ENCODE measurements around the gene IZUMO3. TPM values are rescaled to one million over a fixed set of nuclear protein-coding genes. Genes with fewer than 3 reads are reported as not detected.

The IZUMO3 gene
- total RNA-seq, 1 donor from 2014 or later: not detected

GRCh38 chr9:24552526-24553182 is 7.0 kb upstream of the IZUMO3 start:
- Histone ChIP-seq H3K27me3 (ENCODE audit: control insufficient read depth in 3 of 3, insufficient read depth in 3 of 3, low read length in 3 of 3) (no peaks in the 10 kb centered on the region), H3K4me3 (ENCODE audit: low read length in 3 of 3) (no peak overlapping the region), H3K27ac (ENCODE audit: low read depth, low read length) (no peak overlapping the region), H3K9me3 (ENCODE audit: control insufficient read depth in 3 of 3, low read length in 3 of 3) (no peaks in the 10 kb centered on the region), H3K4me1 (ENCODE audit: control insufficient read depth in 3 of 3, insufficient read depth in 3 of 3, low read length in 3 of 3) (no peaks in the 10 kb centered on the region), H3K36me3 (ENCODE audit: control insufficient read depth in 3 of 3, insufficient read depth in 3 of 3, low read length in 3 of 3) (no peaks in the 10 kb centered on the region), H3K9ac (ENCODE audit: low read depth in 1 of 3, low read length in 3 of 3) (no peak overlapping the region)

GRCh38 chr9:24545285-24545684 is 412 bp downstream of the IZUMO3 start:
- H3K9ac ChIP-seq (ENCODE audit: low read depth in 1 of 3, low read length in 3 of 3): no peak overlapping the region
- no peaks in the 10 kb centered on the region for H3K9me3 ChIP-seq (ENCODE audit: control insufficient read depth in 3 of 3, low read length in 3 of 3)
- H3K4me1 ChIP-seq (ENCODE audit: control insufficient read depth in 3 of 3, insufficient read depth in 3 of 3, low read length in 3 of 3): no peaks in the 10 kb centered on the region
- no peaks in the 10 kb centered on the region for H3K27me3 ChIP-seq (ENCODE audit: control insufficient read depth in 3 of 3, insufficient read depth in 3 of 3, low read length in 3 of 3)
- H3K27ac ChIP-seq (ENCODE audit: low read depth, low read length): no peak overlapping the region
- H3K36me3 ChIP-seq (ENCODE audit: control insufficient read depth in 3 of 3, insufficient read depth in 3 of 3, low read length in 3 of 3): no peaks in the 10 kb centered on the region
- no peak overlapping the region for H3K4me3 ChIP-seq (ENCODE audit: low read length in 3 of 3)

GRCh38 chr9:24518545-24518944 is 27.2 kb downstream of the IZUMO3 start:
- H3K9me3 ChIP-seq (ENCODE audit: control insufficient read depth in 3 of 3, low read length in 3 of 3): no peaks in the 10 kb centered on the region
- no peak overlapping the region for H3K4me3 ChIP-seq (ENCODE audit: low read length in 3 of 3)
- H3K4me1 ChIP-seq (ENCODE audit: control insufficient read depth in 3 of 3, insufficient read depth in 3 of 3, low read length in 3 of 3): no peaks in the 10 kb centered on the region
- H3K36me3 ChIP-seq (ENCODE audit: control insufficient read depth in 3 of 3, insufficient read depth in 3 of 3, low read length in 3 of 3): no peaks in the 10 kb centered on the region
- no peak overlapping the region for H3K9ac ChIP-seq (ENCODE audit: low read depth in 1 of 3, low read length in 3 of 3)
- H3K27ac ChIP-seq (ENCODE audit: low read depth, low read length): no peak overlapping the region
- no peaks in the 10 kb centered on the region for H3K27me3 ChIP-seq (ENCODE audit: control insufficient read depth in 3 of 3, insufficient read depth in 3 of 3, low read length in 3 of 3)

GRCh38 chr9:24516463-24516862 is 29.2 kb downstream of the IZUMO3 start:
- Histone ChIP-seq H3K4me1 (ENCODE audit: control insufficient read depth in 3 of 3, insufficient read depth in 3 of 3, low read length in 3 of 3) (no peaks in the 10 kb centered on the region), H3K9me3 (ENCODE audit: control insufficient read depth in 3 of 3, low read length in 3 of 3) (no peaks in the 10 kb centered on the region)

GRCh38 chr9:24509850-24510249 is 35.8 kb downstream of the IZUMO3 start:
- no peak overlapping the region for H3K4me3 ChIP-seq (ENCODE audit: low read length in 3 of 3)
- H3K4me1 ChIP-seq (ENCODE audit: control insufficient read depth in 3 of 3, insufficient read depth in 3 of 3, low read length in 3 of 3): no peaks in the 10 kb centered on the region
- H3K27ac ChIP-seq (ENCODE audit: low read depth, low read length): no peak overlapping the region
- no peaks in the 10 kb centered on the region for H3K36me3 ChIP-seq (ENCODE audit: control insufficient read depth in 3 of 3, insufficient read depth in 3 of 3, low read length in 3 of 3)
- H3K9me3 ChIP-seq (ENCODE audit: control insufficient read depth in 3 of 3, low read length in 3 of 3): no peaks in the 10 kb centered on the region
- H3K27me3 ChIP-seq (ENCODE audit: control insufficient read depth in 3 of 3, insufficient read depth in 3 of 3, low read length in 3 of 3): no peaks in the 10 kb centered on the region
- H3K9ac ChIP-seq (ENCODE audit: low read depth in 1 of 3, low read length in 3 of 3): no peak overlapping the region

More at GRCh38 chr9:24516463-24516862, 29.2 kb downstream of the IZUMO3 start:
- Histone ChIP-seq H3K9ac (ENCODE audit: low read depth in 1 of 3, low read length in 3 of 3) (no peak overlapping the region), H3K27ac (ENCODE audit: low read depth, low read length) (no peak overlapping the region), H3K4me3 (ENCODE audit: low read length in 3 of 3) (no peak overlapping the region), H3K36me3 (ENCODE audit: control insufficient read depth in 3 of 3, insufficient read depth in 3 of 3, low read length in 3 of 3) (no peaks in the 10 kb centered on the region), H3K27me3 (ENCODE audit: control insufficient read depth in 3 of 3, insufficient read depth in 3 of 3, low read length in 3 of 3) (no peaks in the 10 kb centered on the region)

GRCh38 chr9:24504521-24504920 is 41.2 kb downstream of the IZUMO3 start:
- Histone ChIP-seq H3K27ac (ENCODE audit: low read depth, low read length) (no peak overlapping the region), H3K36me3 (ENCODE audit: control insufficient read depth in 3 of 3, insufficient read depth in 3 of 3, low read length in 3 of 3) (no peaks in the 10 kb centered on the region), H3K9me3 (ENCODE audit: control insufficient read depth in 3 of 3, low read length in 3 of 3) (no peaks in the 10 kb centered on the region), H3K4me3 (ENCODE audit: low read length in 3 of 3) (no peak overlapping the region), H3K27me3 (ENCODE audit: control insufficient read depth in 3 of 3, insufficient read depth in 3 of 3, low read length in 3 of 3) (no peaks in the 10 kb centered on the region), H3K9ac (ENCODE audit: low read depth in 1 of 3, low read length in 3 of 3) (no peak overlapping the region), H3K4me1 (ENCODE audit: control insufficient read depth in 3 of 3, insufficient read depth in 3 of 3, low read length in 3 of 3) (no peaks in the 10 kb centered on the region)

- Histone ChIP-seq H3K4me1 (ENCODE audit: control insufficient read depth in 3 of 3, insufficient read depth in 3 of 3, low read length in 3 of 3) (no peaks in the 10 kb centered on the region), H3K36me3 (ENCODE audit: control insufficient read depth in 3 of 3, insufficient read depth in 3 of 3, low read length in 3 of 3) (no peaks in the 10 kb centered on the region), H3K9ac (ENCODE audit: low read depth in 1 of 3, low read length in 3 of 3) (no peak overlapping the region), H3K9me3 (ENCODE audit: control insufficient read depth in 3 of 3, low read length in 3 of 3) (no peaks in the 10 kb centered on the region), H3K27ac (ENCODE audit: low read depth, low read length) (no peak overlapping the region), H3K27me3 (ENCODE audit: control insufficient read depth in 3 of 3, insufficient read depth in 3 of 3, low read length in 3 of 3) (no peaks in the 10 kb centered on the region), H3K4me3 (ENCODE audit: low read length in 3 of 3) (no peak overlapping the region)
These were observed 43.3 kb downstream of the IZUMO3 start for GRCh38 chr9:24502206-24502937.

- H3K36me3 ChIP-seq (ENCODE audit: control insufficient read depth in 3 of 3, insufficient read depth in 3 of 3, low read length in 3 of 3): no peaks in the 10 kb centered on the region
- H3K9me3 ChIP-seq (ENCODE audit: control insufficient read depth in 3 of 3, low read length in 3 of 3): no peaks in the 10 kb centered on the region
- H3K27me3 ChIP-seq (ENCODE audit: control insufficient read depth in 3 of 3, insufficient read depth in 3 of 3, low read length in 3 of 3): no peaks in the 10 kb centered on the region
- H3K4me1 ChIP-seq (ENCODE audit: control insufficient read depth in 3 of 3, insufficient read depth in 3 of 3, low read length in 3 of 3): no peaks in the 10 kb centered on the region
- no peak overlapping the region for H3K27ac ChIP-seq (ENCODE audit: low read depth, low read length)
- no peak overlapping the region for H3K9ac ChIP-seq (ENCODE audit: low read depth in 1 of 3, low read length in 3 of 3)
- H3K4me3 ChIP-seq (ENCODE audit: low read length in 3 of 3): no peak overlapping the region
These were observed 44.9 kb downstream of the IZUMO3 start for GRCh38 chr9:24500761-24501160.

GRCh38 chr9:24498632-24499031 is 47.1 kb downstream of the IZUMO3 start:
- H3K4me1 ChIP-seq (ENCODE audit: control insufficient read depth in 3 of 3, insufficient read depth in 3 of 3, low read length in 3 of 3): no peaks in the 10 kb centered on the region
- no peak overlapping the region for H3K9ac ChIP-seq (ENCODE audit: low read depth in 1 of 3, low read length in 3 of 3)
- no peaks in the 10 kb centered on the region for H3K9me3 ChIP-seq (ENCODE audit: control insufficient read depth in 3 of 3, low read length in 3 of 3)
- H3K36me3 ChIP-seq (ENCODE audit: control insufficient read depth in 3 of 3, insufficient read depth in 3 of 3, low read length in 3 of 3): no peaks in the 10 kb centered on the region
- H3K4me3 ChIP-seq (ENCODE audit: low read length in 3 of 3): no peak overlapping the region
- H3K27ac ChIP-seq (ENCODE audit: low read depth, low read length): no peak overlapping the region
- no peaks in the 10 kb centered on the region for H3K27me3 ChIP-seq (ENCODE audit: control insufficient read depth in 3 of 3, insufficient read depth in 3 of 3, low read length in 3 of 3)

GRCh38 chr9:24497671-24498070 is 48.0 kb downstream of the IZUMO3 start:
- no peak overlapping the region for H3K27ac ChIP-seq (ENCODE audit: low read depth, low read length)
- no peak overlapping the region for H3K9ac ChIP-seq (ENCODE audit: low read depth in 1 of 3, low read length in 3 of 3)
- H3K27me3 ChIP-seq (ENCODE audit: control insufficient read depth in 3 of 3, insufficient read depth in 3 of 3, low read length in 3 of 3): no peaks in the 10 kb centered on the region
- no peaks in the 10 kb centered on the region for H3K4me1 ChIP-seq (ENCODE audit: control insufficient read depth in 3 of 3, insufficient read depth in 3 of 3, low read length in 3 of 3)
- H3K36me3 ChIP-seq (ENCODE audit: control insufficient read depth in 3 of 3, insufficient read depth in 3 of 3, low read length in 3 of 3): no peaks in the 10 kb centered on the region
- H3K9me3 ChIP-seq (ENCODE audit: control insufficient read depth in 3 of 3, low read length in 3 of 3): no peaks in the 10 kb centered on the region
- H3K4me3 ChIP-seq (ENCODE audit: low read length in 3 of 3): no peak overlapping the region

All from skeletal muscle tissue (tissue), 4 donors.